ENCODE results near the gene SUN1. TPM values are rescaled to one million over a fixed set of nuclear protein-coding genes. Genes with fewer than 3 reads are reported as not detected.
"Not testable (repeated sequence)": the region's sequence is repeated elsewhere in the genome, so short reads cannot be mapped to it uniquely, and the experiment has no call there.

The SUN1 gene
- total RNA-seq, 5 donors from 2014 or later (not counting 1 experiment from before 2014, with no cell fraction given), result 90.8 to 299 (median 279) TPM

DNA sequence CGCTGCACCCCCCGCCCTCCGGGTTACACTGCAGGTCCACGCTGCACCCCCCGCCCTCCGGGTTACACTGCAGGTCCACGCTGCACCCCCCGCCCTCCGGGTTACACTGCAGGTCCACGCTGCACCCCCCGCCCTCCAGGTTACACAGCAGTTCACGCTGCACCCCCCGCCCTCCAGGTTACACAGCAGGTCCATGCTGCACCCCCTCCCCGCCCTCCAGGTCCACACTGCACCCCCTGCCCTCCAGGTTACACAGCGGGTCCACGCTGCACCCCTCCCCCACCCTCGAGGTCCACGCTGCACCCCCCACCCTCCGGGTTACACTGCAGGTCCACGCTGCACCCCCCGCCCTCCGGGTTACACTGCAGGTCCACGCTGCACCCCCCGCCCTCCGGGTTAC is 91.8 kb downstream of the SUN1 start:
- H3K27ac Mint-ChIP-seq; H3K36me3 ChIP-seq (ENCODE audit: control insufficient read depth in 2 of 2, extremely low read depth in 1 of 2, insufficient read depth in 1 of 2, low read length in 1 of 2); H3K27me3 Mint-ChIP-seq; H3K36me3 Mint-ChIP-seq; POLR2A ChIA-PET; H3K27me3 ChIP-seq (replicated peaks in 1 of 2; ENCODE audit: control insufficient read depth in 2 of 2, extremely low read depth in 1 of 2, insufficient read depth in 2 of 2, low read length in 1 of 2); H3K9me3 Mint-ChIP-seq; H3K9me3 ChIP-seq; DNase-seq; ATAC-seq (replicated peaks in 1 of 4): not testable (repeated sequence)
- H3K4me1 Mint-ChIP-seq, result peaks cover 21 to 47% (median 35%) of the 10 kb centered on the region in 3 donors
- Histone ChIP-seq H3K4me1 (ENCODE audit: control insufficient read depth in 1 of 2, extremely low read depth in 1 of 2, insufficient read depth in 2 of 2, low read length in 2 of 2) (peaks cover 20 to 81% of the 10 kb centered on the region in 2 experiments), H3K27ac (ENCODE audit: low read length) (peak overlapping the region; percentile 96), H3K4me3 (ENCODE audit: control insufficient read depth in 1 of 2, extremely low read depth in 1 of 2, low read length in 1 of 2) (peak overlapping the region in 1 of 2 donors; percentile 83)
- peak overlapping the region in 1 of 3 donors; percentile 89 for H3K4me3 Mint-ChIP-seq
- CTCF ChIA-PET, result interaction anchor here (0.6 to 1.4 kb wide), 2 partner anchors 14 to 22 kb away, joined by 3 to 4 read pairs; no protein-coding TSS in a partner anchor
- WGBS (ENCODE audit: insufficient coverage), result 23% methylated on average over 3 of the region's 25 CpGs

Other genes with a start within 250 kb of the SUN1 start
- gene DNAAF5, start 105.8 kb upstream of the SUN1 start, total RNA-seq, result 10 to 100 TPM; 12.8 to 21.4 (median 17.1) TPM
- 10 to 100 TPM; 20.7 to 35.4 (median 24.4) TPM for gene PRKAR1B, start 105.2 kb upstream of the SUN1 start, total RNA-seq
- 10 to 100 TPM; 52.2 to 76.4 (median 54.7) TPM for gene GET4, start 44.1 kb downstream of the SUN1 start, total RNA-seq
- 10 to 100 TPM; 10.6 to 26.9 (median 23.5) TPM for gene ADAP1, start 122.2 kb downstream of the SUN1 start, total RNA-seq
- 10 to 100 TPM; 38.0 to 50.9 (median 43.7) TPM for gene COX19, start 143.1 kb downstream of the SUN1 start, total RNA-seq
- under 1 TPM in 1 of 5 donors, not detected in 4; 0.19 TPM for gene CYP2W1, start 150.7 kb downstream of the SUN1 start, total RNA-seq
- 10 to 100 TPM; 11.9 to 14.7 (median 13.0) TPM for gene GPR146, start 212.1 kb downstream of the SUN1 start, total RNA-seq

All from T-cell (primary cell).